ENCODE results near the gene FBN1.
A peak's percentile ranks its signal among the peaks of the same experiment; 100 is the strongest.

FBN1 gene

DNA sequence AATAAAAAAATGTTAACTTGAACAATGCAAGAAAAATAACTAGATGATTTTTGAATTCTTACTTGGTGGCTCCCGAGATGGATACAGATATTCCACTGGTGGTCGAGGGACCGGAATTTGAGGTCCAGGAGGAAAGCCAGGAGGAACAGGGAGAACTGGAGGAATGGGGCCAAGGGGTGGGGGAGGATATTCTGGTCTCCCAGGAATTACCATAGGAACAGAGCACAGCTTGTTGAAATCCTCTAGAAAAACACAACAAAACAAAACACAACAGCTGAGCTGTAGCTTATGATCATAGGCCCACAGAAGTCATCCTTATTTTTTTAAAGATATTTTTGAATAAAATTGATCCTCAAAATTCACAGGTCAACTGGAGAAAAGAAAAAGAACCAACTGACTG lies 129.4 kb downstream of the FBN1 start:
- TF ChIP-seq ZFX (IDR thresholded peaks at IDR 0.05), result no peak
- TF ChIP-seq, protein P1, sequence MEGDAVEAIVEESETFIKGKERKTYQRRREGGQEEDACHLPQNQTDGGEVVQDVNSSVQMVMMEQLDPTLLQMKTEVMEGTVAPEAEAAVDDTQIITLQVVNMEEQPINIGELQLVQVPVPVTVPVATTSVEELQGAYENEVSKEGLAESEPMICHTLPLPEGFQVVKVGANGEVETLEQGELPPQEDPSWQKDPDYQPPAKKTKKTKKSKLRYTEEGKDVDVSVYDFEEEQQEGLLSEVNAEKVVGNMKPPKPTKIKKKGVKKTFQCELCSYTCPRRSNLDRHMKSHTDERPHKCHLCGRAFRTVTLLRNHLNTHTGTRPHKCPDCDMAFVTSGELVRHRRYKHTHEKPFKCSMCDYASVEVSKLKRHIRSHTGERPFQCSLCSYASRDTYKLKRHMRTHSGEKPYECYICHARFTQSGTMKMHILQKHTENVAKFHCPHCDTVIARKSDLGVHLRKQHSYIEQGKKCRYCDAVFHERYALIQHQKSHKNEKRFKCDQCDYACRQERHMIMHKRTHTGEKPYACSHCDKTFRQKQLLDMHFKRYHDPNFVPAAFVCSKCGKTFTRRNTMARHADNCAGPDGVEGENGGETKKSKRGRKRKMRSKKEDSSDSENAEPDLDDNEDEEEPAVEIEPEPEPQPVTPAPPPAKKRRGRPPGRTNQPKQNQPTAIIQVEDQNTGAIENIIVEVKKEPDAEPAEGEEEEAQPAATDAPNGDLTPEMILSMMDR (conservative IDR thresholded peaks at IDR 0.05), result no peak
- H3K27ac ChIP-seq, result no peak overlapping the region

DNA sequence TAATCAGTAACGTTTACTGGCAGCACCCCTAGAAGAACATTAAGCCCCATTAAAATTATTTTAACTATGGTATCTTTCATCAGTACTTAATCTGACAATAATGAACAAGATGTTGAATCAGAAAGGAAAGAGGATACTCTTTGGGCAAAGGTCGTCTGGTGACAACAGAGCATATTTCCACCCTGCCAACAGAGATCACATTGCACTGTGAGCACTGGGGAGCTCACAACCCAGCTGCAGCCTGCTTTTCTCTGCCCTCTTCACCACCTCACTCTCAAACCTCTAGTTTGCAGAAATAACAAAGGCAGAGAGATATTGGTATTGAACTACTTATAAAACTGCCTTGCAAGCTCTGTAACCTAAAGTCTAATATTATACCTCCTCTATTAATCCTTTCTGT lies 130.0 kb downstream of the FBN1 start:
- TF ChIP-seq, protein P1 (conservative IDR thresholded peaks at IDR 0.05), result no peak
- no peak for TF ChIP-seq ZFX (IDR thresholded peaks at IDR 0.05)
- H3K27ac ChIP-seq, result no peak overlapping the region

DNA sequence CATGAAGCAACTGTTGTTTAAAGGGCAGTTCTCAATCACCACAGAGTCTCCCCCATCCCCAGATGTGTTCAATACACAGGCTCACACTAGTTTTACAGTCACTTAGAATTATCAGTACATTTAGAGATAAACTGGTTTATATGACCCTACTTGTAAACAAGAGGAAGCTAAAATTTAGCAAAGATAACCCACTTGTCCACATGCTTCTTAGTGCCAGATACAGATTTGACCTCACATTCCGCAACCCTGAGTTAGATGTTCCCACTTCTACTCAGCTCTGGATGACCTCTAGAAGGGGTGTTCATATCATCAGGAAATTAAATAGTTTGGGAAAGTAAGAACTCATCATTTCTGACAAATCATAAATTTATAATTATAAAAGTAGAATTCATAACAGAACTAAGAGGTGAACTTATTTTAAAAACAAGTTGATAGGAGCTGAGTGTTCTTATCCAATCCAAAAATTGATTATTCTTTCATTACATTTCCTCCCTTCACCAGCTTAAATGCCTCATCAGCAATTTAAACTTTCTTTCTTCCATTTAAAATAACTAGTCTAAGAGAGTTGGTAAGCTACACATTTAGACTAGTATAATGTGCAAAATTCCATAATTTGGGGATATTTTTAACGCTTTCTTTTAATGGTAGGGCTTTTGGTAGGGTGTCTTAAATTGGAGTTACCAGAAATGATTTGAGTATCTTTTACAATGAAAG lies 131.2 kb downstream of the FBN1 start:
- TF ChIP-seq, protein P1 (conservative IDR thresholded peaks at IDR 0.05), result no peak
- no peak for TF ChIP-seq ZFX (IDR thresholded peaks at IDR 0.05)
- H3K27ac ChIP-seq, result no peak overlapping the region

DNA sequence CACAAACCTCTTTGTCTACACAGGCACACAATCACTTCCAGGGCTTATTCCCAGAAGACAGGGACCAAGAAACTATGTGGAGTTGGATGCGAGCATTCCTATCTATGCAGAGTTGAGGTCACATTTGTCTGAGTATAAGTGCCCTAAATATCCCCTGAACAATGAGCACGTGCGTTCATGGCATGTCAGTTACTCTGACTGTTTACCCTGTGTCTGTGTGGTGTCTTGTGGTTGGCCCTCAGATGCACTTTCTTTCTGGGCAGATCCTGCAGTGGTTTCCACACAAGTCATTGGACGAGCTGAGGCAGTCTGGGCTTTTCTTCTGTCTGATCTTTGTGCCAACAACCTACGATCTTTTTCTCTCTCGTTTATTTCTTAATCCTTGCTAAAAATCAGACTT lies 134.5 kb downstream of the FBN1 start:
- TF ChIP-seq, protein P1 (conservative IDR thresholded peaks at IDR 0.05), result no peak
- no peak for TF ChIP-seq ZFX (IDR thresholded peaks at IDR 0.05)
- no peak overlapping the region for H3K27ac ChIP-seq

DNA sequence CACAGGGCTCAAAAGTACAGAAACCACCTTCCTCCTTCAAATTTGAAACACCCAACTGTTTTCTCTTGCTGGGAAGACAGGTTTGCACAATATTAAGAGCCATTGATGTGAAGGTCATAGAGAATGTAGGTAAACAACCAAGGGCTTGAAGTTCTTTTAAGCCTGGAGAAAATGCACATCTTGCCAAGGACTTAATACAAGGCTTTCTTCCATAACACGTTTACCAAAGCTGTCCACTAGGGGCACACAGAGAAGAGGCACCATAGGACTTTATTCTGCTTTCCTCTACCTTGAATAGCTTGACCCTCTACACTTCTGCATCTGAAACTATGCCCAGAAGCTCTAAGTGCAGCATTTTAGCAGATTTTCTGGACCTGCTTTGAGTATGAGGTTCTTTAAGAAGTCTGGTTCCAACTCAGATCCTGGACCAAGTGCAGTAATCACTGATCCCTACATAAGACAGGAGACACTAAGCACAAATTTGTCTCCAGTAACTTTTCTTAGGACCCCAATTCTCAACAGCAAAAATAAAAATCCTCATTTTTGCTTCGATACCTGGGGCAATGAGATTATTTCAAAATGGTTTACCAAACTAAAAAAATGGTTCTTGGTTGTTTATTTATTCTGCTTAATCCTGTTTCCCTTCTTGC lies 138.0 kb downstream of the FBN1 start:
- H3K27ac ChIP-seq, result no peak overlapping the region
- no peak for TF ChIP-seq ZFX (IDR thresholded peaks at IDR 0.05)
- TF ChIP-seq, protein P1 (conservative IDR thresholded peaks at IDR 0.05), result peak; percentile 93

DNA sequence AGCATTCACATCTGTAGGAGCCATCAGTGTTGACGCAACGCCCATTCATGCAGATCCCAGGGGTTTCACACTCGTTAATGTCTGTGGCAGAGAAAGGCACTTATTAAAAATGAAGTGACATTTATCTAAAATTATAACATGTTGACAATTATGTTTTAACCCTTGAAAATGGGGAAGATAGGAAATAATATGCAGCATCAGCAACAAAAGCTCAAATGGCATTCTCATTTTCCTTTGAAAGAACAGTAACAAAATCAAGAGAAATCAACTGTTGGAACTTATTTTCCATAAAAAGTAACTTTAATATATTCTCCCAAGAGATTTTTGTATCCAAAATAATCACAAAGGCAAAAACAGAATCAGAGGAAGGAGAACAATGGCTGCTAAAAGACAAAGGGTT lies 140.4 kb downstream of the FBN1 start:
- H3K27ac ChIP-seq, result no peak overlapping the region
- TF ChIP-seq ZFX (IDR thresholded peaks at IDR 0.05), result no peak
- TF ChIP-seq, protein P1 (conservative IDR thresholded peaks at IDR 0.05), result no peak

DNA sequence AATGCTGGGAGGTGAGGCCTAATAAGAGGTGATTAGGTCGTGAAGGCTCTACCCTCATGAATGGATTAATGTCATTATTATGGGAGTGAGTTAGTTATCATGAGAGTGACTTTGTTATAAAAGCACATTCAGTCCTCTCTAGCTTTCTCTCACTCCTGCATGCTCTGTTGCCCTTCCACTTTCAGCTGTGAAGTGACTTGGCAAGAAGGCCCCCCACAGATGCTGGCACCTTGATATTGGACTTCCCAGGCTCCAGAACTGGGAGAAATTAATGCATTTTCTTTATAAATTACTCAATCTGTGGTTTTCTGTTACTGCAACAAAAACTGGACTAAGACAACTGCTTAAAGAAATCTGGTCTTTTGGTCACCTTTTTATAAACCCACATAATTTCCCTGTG lies 144.3 kb downstream of the FBN1 start:
- TF ChIP-seq, protein P1 (conservative IDR thresholded peaks at IDR 0.05), result no peak
- no peak for TF ChIP-seq ZFX (IDR thresholded peaks at IDR 0.05)
- no peak overlapping the region for H3K27ac ChIP-seq

Data from C4-2B (cell line).